Keratinocyte (primary cell): ENCODE results near the gene CNDP2.

Experiments used
- EZH2 ChIP-seq: IDR thresholded peaks from one replicate; pipeline ENCODE4 v1.6.1; 2012; ENCODE audit warnings: inconsistent platforms, mild to moderate bottlenecking, low read length, moderate library complexity
- TF ChIP-seq, protein P1 (sequence below), 3 experiments: IDR thresholded peaks in 1 of 3; conservative IDR thresholded peaks in 1 of 3; optimal IDR thresholded peaks in 1 of 3; 2 replicates in 2 of 3; 3 replicates in 1 of 3; pipeline versions ENCODE3 to v1.5.1; 2011; ENCODE audit warnings: low read length in 3 of 3, mild to moderate bottlenecking in 3 of 3, moderate library complexity in 2 of 3, control low read depth in 1 of 3, inconsistent platforms in 1 of 3; ENCODE audit not compliant: insufficient read depth in 2 of 3; ENCODE audit errors: extremely low read depth in 1 of 3

DNA sequence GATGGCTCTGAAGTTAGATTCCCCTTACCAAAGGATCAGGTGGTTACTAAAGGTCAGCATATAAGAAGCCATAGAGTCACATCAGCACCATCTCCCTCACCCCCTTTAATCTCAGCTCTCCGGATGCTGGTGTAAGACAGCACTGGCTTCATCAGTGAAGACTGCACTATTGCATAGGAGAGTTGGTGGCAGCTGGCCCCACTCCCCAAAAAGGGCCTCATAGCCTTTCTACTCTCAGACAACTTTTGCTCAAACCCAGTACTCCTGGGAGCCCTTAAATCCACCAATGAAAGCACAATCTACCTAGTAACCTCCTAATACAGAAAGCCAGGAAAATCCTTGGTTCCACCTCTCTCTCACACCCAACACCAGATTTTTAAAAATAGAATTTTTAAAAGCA lies 32.2 kb upstream of the CNDP2 start:
- TF ChIP-seq, protein P1, sequence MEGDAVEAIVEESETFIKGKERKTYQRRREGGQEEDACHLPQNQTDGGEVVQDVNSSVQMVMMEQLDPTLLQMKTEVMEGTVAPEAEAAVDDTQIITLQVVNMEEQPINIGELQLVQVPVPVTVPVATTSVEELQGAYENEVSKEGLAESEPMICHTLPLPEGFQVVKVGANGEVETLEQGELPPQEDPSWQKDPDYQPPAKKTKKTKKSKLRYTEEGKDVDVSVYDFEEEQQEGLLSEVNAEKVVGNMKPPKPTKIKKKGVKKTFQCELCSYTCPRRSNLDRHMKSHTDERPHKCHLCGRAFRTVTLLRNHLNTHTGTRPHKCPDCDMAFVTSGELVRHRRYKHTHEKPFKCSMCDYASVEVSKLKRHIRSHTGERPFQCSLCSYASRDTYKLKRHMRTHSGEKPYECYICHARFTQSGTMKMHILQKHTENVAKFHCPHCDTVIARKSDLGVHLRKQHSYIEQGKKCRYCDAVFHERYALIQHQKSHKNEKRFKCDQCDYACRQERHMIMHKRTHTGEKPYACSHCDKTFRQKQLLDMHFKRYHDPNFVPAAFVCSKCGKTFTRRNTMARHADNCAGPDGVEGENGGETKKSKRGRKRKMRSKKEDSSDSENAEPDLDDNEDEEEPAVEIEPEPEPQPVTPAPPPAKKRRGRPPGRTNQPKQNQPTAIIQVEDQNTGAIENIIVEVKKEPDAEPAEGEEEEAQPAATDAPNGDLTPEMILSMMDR (optimal IDR thresholded peaks at IDR 0.05 in 1 of 3, IDR thresholded peaks at IDR 0.05 in 1 of 3, conservative IDR thresholded peaks at IDR 0.05 in 1 of 3; ENCODE audit: extremely low read depth in 1 of 3, insufficient read depth in 2 of 3, low read length in 3 of 3) = no peak
- TF ChIP-seq EZH2 = no peak
